Nephron progenitor cell (in vitro differentiated cells): ENCODE results near the gene TTC8.

Experiments
- DNase-seq: peaks from one replicate; pipeline ENCODE4 v3.0.0; 2021
- H3K27ac Mint-ChIP-seq: 2 replicates; pipeline ENCODE4 v1.8.0; 2021; ENCODE audit warnings: mild to moderate bottlenecking, moderate library complexity, mixed read lengths
- H3K27me3 Mint-ChIP-seq: 2 replicates; pipeline ENCODE4 v1.8.0; 2021; ENCODE audit warnings: mild to moderate bottlenecking, low read depth, mixed read lengths; ENCODE audit not compliant: poor library complexity
- H3K36me3 Mint-ChIP-seq: 2 replicates; pipeline ENCODE4 v1.8.0; 2021; ENCODE audit warnings: low read depth, mixed read lengths
- H3K4me1 Mint-ChIP-seq: 2 replicates; pipeline ENCODE4 v1.8.0; 2021; ENCODE audit warnings: mixed read lengths
- H3K4me3 Mint-ChIP-seq: 2 replicates; pipeline ENCODE4 v1.8.0; 2021; ENCODE audit warnings: mild to moderate bottlenecking, moderate library complexity, mixed read lengths
- H3K9me3 Mint-ChIP-seq: 2 replicates; pipeline ENCODE4 v1.8.0; 2021; ENCODE audit warnings: mild to moderate bottlenecking, moderate library complexity, mixed read lengths
- TF ChIP-seq, protein P1 (sequence below): fragments of 200-600 bp; sonication (generic); IDR thresholded peaks from 2 replicates; pipeline ENCODE4 v1.5.0; 2021; ENCODE audit warnings: antibody characterized with exemption

TTC8 gene

DNA sequence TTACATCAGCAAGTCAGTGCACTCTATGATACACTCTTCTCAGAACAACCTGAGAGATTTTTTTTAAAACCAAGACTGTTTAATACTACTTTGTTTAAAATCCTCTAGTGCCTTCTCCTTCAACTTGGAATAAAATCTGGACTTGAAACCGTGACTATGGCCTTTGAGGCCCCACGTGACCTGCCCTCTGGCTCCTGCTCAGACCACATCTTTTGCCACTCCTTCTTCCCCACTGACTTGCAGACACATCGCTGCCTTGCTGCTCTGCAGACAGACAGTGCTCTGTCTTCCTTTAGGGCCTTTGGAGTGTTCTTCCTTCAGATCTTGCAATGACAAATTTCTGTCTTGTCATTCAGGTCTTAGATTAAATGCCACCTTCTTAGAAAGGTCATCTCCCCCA lies 48.5 kb downstream of the TTC8 start:
- no peak for DNase-seq
- H3K36me3 Mint-ChIP-seq, result peaks cover 25% of the 10 kb centered on the region
- peaks cover 8% of the 10 kb centered on the region for H3K4me1 Mint-ChIP-seq
- peak overlapping the region; percentile 40 for H3K27ac Mint-ChIP-seq
- no peaks in the 10 kb centered on the region for H3K9me3 Mint-ChIP-seq
- TF ChIP-seq, protein P1, sequence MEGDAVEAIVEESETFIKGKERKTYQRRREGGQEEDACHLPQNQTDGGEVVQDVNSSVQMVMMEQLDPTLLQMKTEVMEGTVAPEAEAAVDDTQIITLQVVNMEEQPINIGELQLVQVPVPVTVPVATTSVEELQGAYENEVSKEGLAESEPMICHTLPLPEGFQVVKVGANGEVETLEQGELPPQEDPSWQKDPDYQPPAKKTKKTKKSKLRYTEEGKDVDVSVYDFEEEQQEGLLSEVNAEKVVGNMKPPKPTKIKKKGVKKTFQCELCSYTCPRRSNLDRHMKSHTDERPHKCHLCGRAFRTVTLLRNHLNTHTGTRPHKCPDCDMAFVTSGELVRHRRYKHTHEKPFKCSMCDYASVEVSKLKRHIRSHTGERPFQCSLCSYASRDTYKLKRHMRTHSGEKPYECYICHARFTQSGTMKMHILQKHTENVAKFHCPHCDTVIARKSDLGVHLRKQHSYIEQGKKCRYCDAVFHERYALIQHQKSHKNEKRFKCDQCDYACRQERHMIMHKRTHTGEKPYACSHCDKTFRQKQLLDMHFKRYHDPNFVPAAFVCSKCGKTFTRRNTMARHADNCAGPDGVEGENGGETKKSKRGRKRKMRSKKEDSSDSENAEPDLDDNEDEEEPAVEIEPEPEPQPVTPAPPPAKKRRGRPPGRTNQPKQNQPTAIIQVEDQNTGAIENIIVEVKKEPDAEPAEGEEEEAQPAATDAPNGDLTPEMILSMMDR, result no peak
- no peaks in the 10 kb centered on the region for H3K27me3 Mint-ChIP-seq
- H3K4me3 Mint-ChIP-seq, result no peak overlapping the region

DNA sequence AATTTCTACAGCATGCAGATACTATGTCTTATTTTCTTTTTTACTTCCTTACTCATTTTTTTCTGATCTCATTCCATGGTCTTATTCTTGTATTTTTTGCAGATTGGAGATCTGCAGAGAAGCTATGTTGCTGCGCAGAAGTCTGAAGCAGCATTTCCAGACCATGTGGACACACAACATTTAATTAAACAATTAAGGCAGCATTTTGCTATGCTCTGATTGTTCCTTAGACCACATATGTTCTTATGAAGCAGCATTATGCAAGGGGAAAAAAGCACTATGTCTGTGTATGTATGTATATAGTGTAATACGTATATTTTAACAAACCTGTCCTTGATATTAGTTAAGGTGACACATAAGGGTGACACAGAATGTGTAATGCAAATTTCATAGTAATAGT lies 52.7 kb downstream of the TTC8 start:
- peaks cover 8% of the 10 kb centered on the region for H3K4me1 Mint-ChIP-seq
- peaks cover 44% of the 10 kb centered on the region for H3K36me3 Mint-ChIP-seq
- TF ChIP-seq, protein P1, result no peak
- no peak for DNase-seq
- no peaks in the 10 kb centered on the region for H3K27me3 Mint-ChIP-seq
- H3K9me3 Mint-ChIP-seq, result peaks cover 10% of the 10 kb centered on the region
- peak overlapping the region; percentile 46 for H3K27ac Mint-ChIP-seq
- H3K4me3 Mint-ChIP-seq, result no peak overlapping the region

DNA sequence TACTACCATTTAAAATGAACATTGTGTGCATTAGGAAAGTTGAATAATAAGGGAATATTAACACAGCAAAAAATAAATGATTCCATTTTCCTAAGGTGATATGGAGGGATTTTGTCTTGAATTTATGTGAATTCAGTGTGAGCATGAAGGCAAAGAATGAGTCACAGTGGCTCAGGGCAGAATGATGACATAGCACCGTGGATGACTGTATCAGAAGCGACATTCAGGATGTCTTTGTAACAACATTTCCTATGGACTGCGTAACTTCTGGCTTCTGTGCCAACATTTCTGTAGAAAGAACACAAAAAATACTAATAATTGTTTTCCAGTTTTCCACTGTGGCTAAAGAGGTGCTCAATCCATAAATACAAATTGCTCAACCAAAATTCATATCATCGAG lies 54.6 kb downstream of the TTC8 start:
- H3K9me3 Mint-ChIP-seq, result peaks cover 27% of the 10 kb centered on the region
- TF ChIP-seq, protein P1, result no peak
- H3K27me3 Mint-ChIP-seq, result no peaks in the 10 kb centered on the region
- H3K36me3 Mint-ChIP-seq, result peaks cover 49% of the 10 kb centered on the region
- H3K4me3 Mint-ChIP-seq, result no peak overlapping the region
- H3K4me1 Mint-ChIP-seq, result no peaks in the 10 kb centered on the region
- H3K27ac Mint-ChIP-seq, result no peak overlapping the region
- DNase-seq, result no peak

DNA sequence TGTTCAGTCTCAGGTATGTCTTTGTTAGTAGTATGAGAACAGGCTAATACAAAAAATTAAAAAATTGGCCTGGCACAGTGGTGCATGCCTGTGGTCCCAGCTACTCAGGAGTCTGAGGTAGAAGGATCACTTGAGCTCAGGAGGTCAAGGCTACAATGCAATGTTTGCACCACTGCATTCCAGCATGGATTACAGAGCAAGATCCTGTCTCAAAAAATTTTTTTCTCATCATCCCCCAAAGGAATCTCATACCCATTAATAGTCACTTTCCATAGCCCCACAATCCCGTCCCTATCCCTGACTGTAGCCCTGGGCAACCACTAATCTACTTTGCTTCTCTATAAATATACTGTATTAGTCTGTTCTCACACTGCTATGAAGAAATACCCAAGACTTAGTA lies 57.8 kb downstream of the TTC8 start:
- Mint-ChIP-seq H3K4me3 (no peak overlapping the region), H3K9me3 (peaks cover 27% of the 10 kb centered on the region), H3K27ac (no peak overlapping the region), H3K36me3 (peaks cover 55% of the 10 kb centered on the region), H3K27me3 (no peaks in the 10 kb centered on the region), H3K4me1 (no peaks in the 10 kb centered on the region)
- TF ChIP-seq, protein P1, result no peak
- no peak for DNase-seq

DNA sequence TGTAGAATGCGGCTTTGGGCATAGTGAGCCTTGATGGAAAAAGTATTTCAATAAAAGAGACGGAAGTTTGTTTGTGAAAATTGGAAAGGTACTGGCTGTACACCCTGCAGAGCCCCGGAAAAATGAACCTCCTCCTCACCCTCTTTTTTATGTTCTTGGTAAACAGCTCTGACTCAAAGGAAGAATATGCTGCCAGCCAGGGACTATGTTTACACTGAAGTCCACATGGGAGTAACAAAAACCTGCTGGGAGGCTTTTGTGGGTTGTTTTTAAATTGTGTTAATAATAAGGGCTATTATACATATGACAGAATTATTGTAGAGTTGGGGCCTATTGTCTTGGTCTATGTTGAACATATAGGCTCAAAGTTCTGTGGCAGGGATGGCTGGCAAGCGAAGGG lies 70.7 kb downstream of the TTC8 start:
- no peaks in the 10 kb centered on the region for H3K4me1 Mint-ChIP-seq
- no peak overlapping the region for H3K4me3 Mint-ChIP-seq
- H3K36me3 Mint-ChIP-seq, result no peaks in the 10 kb centered on the region
- H3K27ac Mint-ChIP-seq, result no peak overlapping the region
- H3K27me3 Mint-ChIP-seq, result peaks cover 9% of the 10 kb centered on the region
- peaks cover 11% of the 10 kb centered on the region for H3K9me3 Mint-ChIP-seq
- TF ChIP-seq, protein P1, result no peak
- no peak for DNase-seq

DNA sequence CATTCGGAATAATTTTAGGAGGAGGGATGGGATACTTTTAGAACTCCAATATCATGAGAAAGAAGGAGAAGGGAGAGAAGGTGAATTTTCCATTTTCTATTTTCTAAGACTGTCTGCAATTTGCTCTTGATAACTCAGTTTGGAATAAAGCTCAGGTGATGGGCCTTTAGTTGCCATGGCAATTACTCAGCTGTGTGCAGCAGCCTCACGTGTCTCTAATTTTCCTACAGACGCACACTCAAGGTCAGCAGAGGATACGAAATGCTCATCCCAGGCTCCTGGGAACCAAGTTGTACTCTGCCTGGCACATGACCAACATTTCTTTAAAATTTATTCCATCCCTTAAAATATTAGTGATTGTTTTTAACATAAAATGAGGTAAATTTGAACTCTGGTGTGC lies 76.7 kb downstream of the TTC8 start:
- TF ChIP-seq, protein P1, result no peak
- Mint-ChIP-seq H3K4me3 (no peak overlapping the region), H3K27ac (no peak overlapping the region), H3K4me1 (no peaks in the 10 kb centered on the region), H3K9me3 (peaks cover 10% of the 10 kb centered on the region), H3K27me3 (peaks cover 20% of the 10 kb centered on the region), H3K36me3 (no peaks in the 10 kb centered on the region)
- DNase-seq, result no peak
